Ovary (tissue), 9 donors: ENCODE measurements around the gene AANAT. TPM values are rescaled to one million over a fixed set of nuclear protein-coding genes. Genes with fewer than 3 reads are reported as not detected.

Experiments used
- DNase-seq, 5 donors: peaks; one replicate each; pipeline ENCODE4 v3.0.0-alpha.2; 2019 to 2020
- H3K27ac ChIP-seq, 2 donors: fragments of 200-600 bp; one replicate each; pipeline versions ENCODE4 v1.5.1 to v1.8.0; 2019 to 2022
- H3K27me3 ChIP-seq: fragments of 200-600 bp; one replicate; pipeline ENCODE4 v1.8.0; 2022
- H3K36me3 ChIP-seq: fragments of 200-600 bp; sonication (generic); one replicate; pipeline ENCODE4 v1.5.1; 2019
- H3K4me1 ChIP-seq: one replicate; pipeline ENCODE4 v1.8.1; 2013; ENCODE audit warnings: mild to moderate bottlenecking, moderate library complexity; ENCODE audit not compliant: insufficient read depth
- H3K4me3 ChIP-seq: fragments of 200-600 bp; sonication (generic); one replicate; pipeline ENCODE4 v1.5.1; 2017
- H3K9me3 ChIP-seq, 2 donors: fragments of 200-600 bp in 1 of 2; sonication (generic) in 1 of 2; one replicate each; pipeline versions ENCODE4 v1.5.1 to v1.8.1; 2013 to 2019; ENCODE audit warnings: mild to moderate bottlenecking in 1 of 2, moderate library complexity in 1 of 2
- CTCF ChIP-seq, 3 donors: fragments of 450-650 bp in 2 of 3; fragments of 200-600 bp in 1 of 3; IDR thresholded peaks; one replicate each; pipeline versions ENCODE4 v1.5.1 to v1.8.0; 2016 to 2022; ENCODE audit warnings: antibody characterized with exemption in 3 of 3, mild to moderate bottlenecking in 1 of 3
- EP300 ChIP-seq: sonication (generic); formaldehyde crosslinking; IDR thresholded peaks from one replicate; pipeline ENCODE4 v1.6.1; 2017; ENCODE audit warnings: antibody characterized with exemption
- POLR2A ChIP-seq: fragments of 450-650 bp; IDR thresholded peaks from one replicate; pipeline ENCODE4 v1.6.1; 2017; ENCODE audit warnings: antibody characterized with exemption, mild to moderate bottlenecking, moderate library complexity
- WGBS, 3 donors: extraction: QIAGEN DNeasy Blood & Tissue Kit in 1 of 3; methylation state at CpG; one replicate each; pipeline versions ENCODE4 v1.1.5 to v1.1.7; 2013 to 2017; 5-methylcytosine and 5-hydroxymethylcytosine counted together
- intact Hi-C, 4 donors: fragments of 100-400 bp; cut with DNase I; formaldehyde crosslinking; loops; one replicate each; pipeline versions ENCODE4 v1.11.0 to v1.15.1; 2022 to 2023
- polyA plus RNA-seq, 2 donors: library from polyadenylated mRNA; stranded (reverse); fragments of 200-250 nt in 1 of 2; fragments of 350-450 nt in 1 of 2; fragmentation: Illumina TruSeq in 1 of 2; extraction: RNeasy Lipid Tissue Mini Kit (QIAGEN cat#74804) in 1 of 2; gene quantifications; one replicate each; pipeline ENCODE4 v1.2.3, GENCODE V29; 2013 to 2014
- total RNA-seq, 7 donors: library from RNA; depleted of rRNA in 2 of 7; stranded (reverse); fragments of >200 nt in 2 of 7; fragmentation: NEBNext Ultra II Directional in 3 of 7; extraction: Animal tissue kit (Norgen Biotek cat#: 25700) in 3 of 7; gene quantifications; one replicate each; pipeline versions ENCODE4 v1.1.0 to v1.2.4, GENCODE V29; 2016 to 2023
- donor health status: DM: no; HTN: no; CAD: no; lungs with moderate emphysema.
- donor health status: DM: no; HTN: no; CAD: no.
- donor health status: Bipolar disorder and iron deficiency.
- donor health status: DM: yes; HTN: yes; CAD: no.
- donor health status: DM: no; HTN: no; CAD: no.
- donor health status: DM: yes; HTN: yes; CAD: no.

AANAT gene
- total and polyA plus RNA-seq, 9 donors: not detected

GRCh38 chr17:76438906-76439305, 28.5 kb upstream of the AANAT start:
- intact Hi-C loops: no loop called here
- no peak for DNase-seq
- H3K27ac ChIP-seq: no peak overlapping the region
- peaks cover 2% of the 10 kb centered on the region for H3K4me1 ChIP-seq
- no peaks in the 10 kb centered on the region for H3K36me3 ChIP-seq
- TF ChIP-seq CTCF (IDR thresholded peaks at IDR 0.05) (no peak), POLR2A (no peak), EP300 (no peak)
- WGBS, 3 donors: 87 to 92% (median 89%) methylated on average over 9 of the region's 9 CpGs
- H3K27me3 ChIP-seq: no peaks in the 10 kb centered on the region
- no peak overlapping the region for H3K4me3 ChIP-seq
- H3K9me3 ChIP-seq: no peaks in the 10 kb centered on the region

GRCh38 chr17:76439314-76439928, 28.0 kb upstream of the AANAT start:
- Histone ChIP-seq H3K27ac (no peak overlapping the region), H3K36me3 (no peaks in the 10 kb centered on the region), H3K27me3 (no peaks in the 10 kb centered on the region), H3K9me3 (no peaks in the 10 kb centered on the region), H3K4me3 (no peak overlapping the region), H3K4me1 (peaks cover 2% of the 10 kb centered on the region)
- TF ChIP-seq CTCF (IDR thresholded peaks at IDR 0.05): no peak
- intact Hi-C loops: no loop called here
- WGBS, 3 donors: 91 to 95% (median 93%) methylated on average over 6 of the region's 6 CpGs
- DNase-seq: no peak

GRCh38 chr17:76440751-76441362, 26.5 kb upstream of the AANAT start:
- H3K9me3 ChIP-seq: no peaks in the 10 kb centered on the region
- H3K27ac ChIP-seq: no peak overlapping the region
- no peaks in the 10 kb centered on the region for H3K36me3 ChIP-seq
- intact Hi-C loops: no loop called here
- TF ChIP-seq CTCF (IDR thresholded peaks at IDR 0.05) (no peak), EP300 (no peak), POLR2A (no peak)
- H3K4me3 ChIP-seq: no peak overlapping the region
- H3K27me3 ChIP-seq: no peaks in the 10 kb centered on the region
- WGBS, 3 donors: 45 to 63% (median 53%) methylated on average over 2 of the region's 2 CpGs
- no peak for DNase-seq
- H3K4me1 ChIP-seq: peaks cover 2% of the 10 kb centered on the region

GRCh38 chr17:76441686-76442340, 25.6 kb upstream of the AANAT start:
- H3K9me3 ChIP-seq: no peaks in the 10 kb centered on the region
- DNase-seq: no peak
- H3K4me1 ChIP-seq: peaks cover 2% of the 10 kb centered on the region
- no peaks in the 10 kb centered on the region for H3K27me3 ChIP-seq
- H3K4me3 ChIP-seq: no peak overlapping the region
- H3K27ac ChIP-seq: no peak overlapping the region
- 80 to 87% (median 86%) methylated on average over 13 of the region's 13 CpGs for WGBS, 3 donors
- H3K36me3 ChIP-seq: no peaks in the 10 kb centered on the region
- TF ChIP-seq CTCF (IDR thresholded peaks at IDR 0.05) (no peak), EP300 (no peak), POLR2A (no peak)
- intact Hi-C loops: no loop called here
